ENCODE measurements around the gene RASL10B. TPM values are rescaled to one million over a fixed set of nuclear protein-coding genes. Genes with fewer than 3 reads are reported as not detected.
A peak's percentile ranks its signal among the peaks of the same experiment; 100 is the strongest.
"Not testable (repeated sequence)": the region's sequence is repeated elsewhere in the genome, so short reads cannot be mapped to it uniquely, and the experiment has no call there.

RASL10B gene
- total and polyA plus RNA-seq, 3 experiments from 2014 or later: 0.12 to 0.80 (median 0.79) TPM

GRCh38 chr17:35698800-35699199 is 32.6 kb upstream of the RASL10B start:
- Histone ChIP-seq H3K9me3 (ENCODE audit: low read length) (no peaks in the 10 kb centered on the region), H3K27ac (ENCODE audit: low read depth, low read length) (no peak overlapping the region), H3K27me3 (ENCODE audit: insufficient read depth, low read length, poor library complexity, severe bottlenecking) (no peaks in the 10 kb centered on the region), H3K4me1 (ENCODE audit: insufficient read depth, low read length) (no peaks in the 10 kb centered on the region), H3K4me3 (ENCODE audit: low read length) (no peak overlapping the region), H3K36me3 (ENCODE audit: insufficient read depth, low read length) (peaks cover 9% of the 10 kb centered on the region)
- H3K27ac Mint-ChIP-seq: peak overlapping the region in 1 of 8 donors; percentile 7
- H3K36me3 Mint-ChIP-seq: peaks cover 9 to 73% (median 19%) of the 10 kb centered on the region in 3 donors
- ChIA-PET POLR2A (no interaction called here), CTCF (no interaction called here)
- no peak overlapping the region for H3K4me3 Mint-ChIP-seq
- no peak for DNase-seq
- peaks cover 2 to 5% (median 3%) of the 10 kb centered on the region in 3 donors for H3K4me1 Mint-ChIP-seq
- H3K27me3 Mint-ChIP-seq: no peaks in the 10 kb centered on the region
- H3K9me3 Mint-ChIP-seq: peaks cover 0 to 3% (median 0%) of the 10 kb centered on the region in 5 donors

DNA sequence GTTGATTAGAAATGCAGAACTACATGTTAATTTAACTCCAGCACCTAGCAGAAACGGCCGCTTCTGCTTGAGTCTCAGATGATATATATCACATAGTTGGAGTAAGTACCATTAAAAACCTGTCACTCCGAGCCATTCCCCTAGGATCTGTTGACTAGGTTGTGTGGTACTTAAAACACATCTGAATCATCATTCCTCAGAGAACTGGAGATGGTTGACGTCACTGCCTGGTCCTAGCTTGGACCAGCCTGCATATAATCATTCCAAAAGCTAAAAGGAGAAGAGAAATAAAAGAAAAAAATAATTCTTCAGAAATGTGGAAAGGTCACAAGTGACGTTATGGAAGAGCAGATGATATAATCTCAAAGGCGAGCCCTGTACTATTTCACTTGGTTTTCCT is 31.3 kb upstream of the RASL10B start:
- Mint-ChIP-seq H3K4me1 (peaks cover 4 to 14% (median 4%) of the 10 kb centered on the region in 3 donors), H3K36me3 (peaks cover 9 to 71% (median 15%) of the 10 kb centered on the region in 3 donors), H3K27me3 (no peaks in the 10 kb centered on the region), H3K4me3 (no peak overlapping the region), H3K27ac (peak overlapping the region in 1 of 8 donors; percentile 7), H3K9me3 (peaks cover 0 to 3% (median 0%) of the 10 kb centered on the region in 5 donors)
- ChIA-PET POLR2A (no interaction called here), CTCF (no interaction called here)
- H3K27me3 ChIP-seq (ENCODE audit: insufficient read depth, low read length, poor library complexity, severe bottlenecking): no peaks in the 10 kb centered on the region
- H3K27ac ChIP-seq (ENCODE audit: low read depth, low read length): no peak overlapping the region
- DNase-seq: no peak
- H3K4me3 ChIP-seq (ENCODE audit: low read length): no peak overlapping the region
- peaks cover 9% of the 10 kb centered on the region for H3K36me3 ChIP-seq (ENCODE audit: insufficient read depth, low read length)
- H3K9me3 ChIP-seq (ENCODE audit: low read length): no peaks in the 10 kb centered on the region
- H3K4me1 ChIP-seq (ENCODE audit: insufficient read depth, low read length): no peaks in the 10 kb centered on the region

DNA sequence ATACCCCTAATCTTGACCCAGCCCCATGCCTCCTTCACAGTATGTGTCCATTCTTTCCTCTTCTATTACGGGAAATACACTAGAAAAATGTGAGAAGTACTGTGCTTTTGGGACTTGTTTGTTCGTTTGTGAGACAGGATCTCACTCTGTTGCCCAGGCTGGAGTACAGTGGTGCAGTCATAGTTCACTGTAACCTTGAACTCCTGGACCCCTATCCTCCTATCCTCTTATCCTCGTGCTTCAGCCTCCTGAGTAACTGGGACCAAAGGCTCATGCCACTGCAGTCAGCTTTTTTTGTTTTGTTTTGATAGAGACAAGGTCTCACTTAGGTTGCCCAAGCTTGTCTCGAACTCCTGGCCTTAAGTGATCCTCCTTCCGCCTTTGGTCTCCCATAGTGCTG is 29.9 kb upstream of the RASL10B start:
- H3K27ac Mint-ChIP-seq: peak overlapping the region in 1 of 8 donors; percentile 64
- Histone ChIP-seq H3K9me3 (ENCODE audit: low read length) (no peaks in the 10 kb centered on the region), H3K4me1 (ENCODE audit: insufficient read depth, low read length) (no peaks in the 10 kb centered on the region), H3K4me3 (ENCODE audit: low read length) (no peak overlapping the region), H3K36me3 (ENCODE audit: insufficient read depth, low read length) (peaks cover 3% of the 10 kb centered on the region), H3K27ac (ENCODE audit: low read depth, low read length) (no peak overlapping the region), H3K27me3 (ENCODE audit: insufficient read depth, low read length, poor library complexity, severe bottlenecking) (no peaks in the 10 kb centered on the region)
- no peak overlapping the region for H3K4me3 Mint-ChIP-seq
- POLR2A ChIA-PET: no interaction called here
- CTCF ChIA-PET: no interaction called here
- H3K9me3 Mint-ChIP-seq: peaks cover 0 to 3% (median 0%) of the 10 kb centered on the region in 5 donors
- peaks cover 9 to 70% (median 11%) of the 10 kb centered on the region in 3 donors for H3K36me3 Mint-ChIP-seq
- no peaks in the 10 kb centered on the region for H3K27me3 Mint-ChIP-seq
- H3K4me1 Mint-ChIP-seq: peaks cover 5 to 21% (median 7%) of the 10 kb centered on the region in 3 donors
- DNase-seq: no peak

GRCh38 chr17:35703308-35703707 is 28.1 kb upstream of the RASL10B start:
- H3K4me3 Mint-ChIP-seq; H3K9me3 ChIP-seq (ENCODE audit: low read length); H3K27ac ChIP-seq (ENCODE audit: low read depth, low read length); H3K27me3 Mint-ChIP-seq; H3K9me3 Mint-ChIP-seq; H3K4me3 ChIP-seq (ENCODE audit: low read length); H3K36me3 ChIP-seq (ENCODE audit: insufficient read depth, low read length); H3K27me3 ChIP-seq (ENCODE audit: insufficient read depth, low read length, poor library complexity, severe bottlenecking); DNase-seq; H3K4me1 ChIP-seq (ENCODE audit: insufficient read depth, low read length); POLR2A ChIA-PET: not testable (repeated sequence)
- peaks cover 9 to 66% (median 11%) of the 10 kb centered on the region in 3 donors for H3K36me3 Mint-ChIP-seq
- CTCF ChIA-PET: interaction anchor here (1.1 kb wide), 1 partner anchor 61 kb away, joined by 4 read pairs; no protein-coding TSS in a partner anchor
- peak overlapping the region in 2 of 8 donors; percentile 29 to 33 for H3K27ac Mint-ChIP-seq
- peaks cover 7 to 32% (median 12%) of the 10 kb centered on the region in 3 donors for H3K4me1 Mint-ChIP-seq

- H3K4me1 Mint-ChIP-seq: peaks cover 15 to 40% (median 17%) of the 10 kb centered on the region in 3 donors
- peaks cover 6% of the 10 kb centered on the region for H3K4me1 ChIP-seq (ENCODE audit: insufficient read depth, low read length)
- H3K9me3 ChIP-seq (ENCODE audit: low read length): no peaks in the 10 kb centered on the region
- ChIA-PET POLR2A (no interaction called here), CTCF (no interaction called here)
- H3K36me3 ChIP-seq (ENCODE audit: insufficient read depth, low read length): peaks cover 1% of the 10 kb centered on the region
- H3K9me3 Mint-ChIP-seq: peaks cover 0 to 3% (median 0%) of the 10 kb centered on the region in 5 donors
- H3K27me3 Mint-ChIP-seq: no peaks in the 10 kb centered on the region
- H3K27ac ChIP-seq (ENCODE audit: low read depth, low read length): no peak overlapping the region
- peaks cover 9 to 71% (median 16%) of the 10 kb centered on the region in 3 donors for H3K36me3 Mint-ChIP-seq
- DNase-seq: no peak
- no peaks in the 10 kb centered on the region for H3K27me3 ChIP-seq (ENCODE audit: insufficient read depth, low read length, poor library complexity, severe bottlenecking)
- no peak overlapping the region for H3K4me3 ChIP-seq (ENCODE audit: low read length)
- no peak overlapping the region for H3K27ac Mint-ChIP-seq
- no peak overlapping the region for H3K4me3 Mint-ChIP-seq
These were observed 26.2 kb upstream of the RASL10B start for GRCh38 chr17:35705230-35705629.

DNA sequence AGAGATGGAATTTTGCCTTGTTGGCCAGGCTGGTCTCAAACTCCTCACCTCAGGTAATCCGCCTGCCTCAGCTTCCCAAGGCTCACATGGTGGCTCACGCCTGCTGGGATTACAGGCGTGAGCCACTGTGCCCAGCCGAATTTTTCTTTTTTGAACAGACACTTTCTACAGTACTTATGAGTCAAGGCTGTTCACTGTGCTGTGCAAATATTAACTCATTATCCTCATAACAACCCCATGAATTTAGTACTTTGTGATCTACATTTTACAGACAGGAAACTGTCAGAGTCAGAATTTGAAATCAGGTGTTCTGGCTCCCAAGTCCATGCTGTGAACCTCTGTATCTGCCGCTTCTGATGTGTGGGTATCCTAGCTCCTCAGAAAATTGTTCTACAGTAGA is 25.7 kb upstream of the RASL10B start:
- ChIA-PET POLR2A (no interaction called here), CTCF (no interaction called here)
- Histone ChIP-seq H3K36me3 (ENCODE audit: insufficient read depth, low read length) (peaks cover 6% of the 10 kb centered on the region), H3K4me1 (ENCODE audit: insufficient read depth, low read length) (peaks cover 6% of the 10 kb centered on the region), H3K4me3 (ENCODE audit: low read length) (no peak overlapping the region), H3K27ac (ENCODE audit: low read depth, low read length) (no peak overlapping the region), H3K27me3 (ENCODE audit: insufficient read depth, low read length, poor library complexity, severe bottlenecking) (no peaks in the 10 kb centered on the region), H3K9me3 (ENCODE audit: low read length) (no peaks in the 10 kb centered on the region)
- no peaks in the 10 kb centered on the region for H3K27me3 Mint-ChIP-seq
- peak overlapping the region in 4 of 8 donors; percentile 18 to 78 (median 38) for H3K27ac Mint-ChIP-seq
- H3K36me3 Mint-ChIP-seq: peaks cover 9 to 73% (median 20%) of the 10 kb centered on the region in 3 donors
- DNase-seq: no peak
- peaks cover 15 to 40% (median 17%) of the 10 kb centered on the region in 3 donors for H3K4me1 Mint-ChIP-seq
- H3K4me3 Mint-ChIP-seq: no peak overlapping the region
- H3K9me3 Mint-ChIP-seq: peaks cover 0 to 3% (median 0%) of the 10 kb centered on the region in 5 donors

DNA sequence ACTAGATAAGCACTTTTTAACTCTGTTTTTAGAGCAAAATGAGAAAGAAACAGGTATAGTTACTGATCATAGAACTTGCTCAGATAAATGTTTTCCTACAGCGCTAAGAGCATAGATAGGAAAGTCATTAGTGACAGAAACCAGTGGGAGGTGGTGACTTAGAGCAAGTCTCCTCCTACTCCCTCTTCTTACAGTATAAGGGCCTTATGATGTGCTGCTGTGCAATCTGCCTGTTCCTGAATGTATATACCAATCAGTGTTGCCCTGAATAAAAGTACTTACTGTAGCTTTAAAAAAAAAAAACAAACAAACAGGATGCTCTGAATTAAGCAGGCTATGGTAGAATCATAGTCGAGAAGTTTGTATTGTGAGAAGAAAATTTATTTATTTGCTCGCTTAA is 23.3 kb upstream of the RASL10B start:
- ChIA-PET CTCF (no interaction called here), POLR2A (no interaction called here)
- H3K27me3 Mint-ChIP-seq: no peaks in the 10 kb centered on the region
- H3K27ac Mint-ChIP-seq: peak overlapping the region in 1 of 8 donors; percentile 6
- Histone ChIP-seq H3K9me3 (ENCODE audit: low read length) (no peaks in the 10 kb centered on the region), H3K4me3 (ENCODE audit: low read length) (no peak overlapping the region), H3K27me3 (ENCODE audit: insufficient read depth, low read length, poor library complexity, severe bottlenecking) (no peaks in the 10 kb centered on the region), H3K4me1 (ENCODE audit: insufficient read depth, low read length) (peaks cover 18% of the 10 kb centered on the region), H3K27ac (ENCODE audit: low read depth, low read length) (no peak overlapping the region), H3K36me3 (ENCODE audit: insufficient read depth, low read length) (peaks cover 11% of the 10 kb centered on the region)
- peaks cover 0 to 68% (median 23%) of the 10 kb centered on the region in 3 donors for H3K36me3 Mint-ChIP-seq
- DNase-seq: no peak
- H3K4me3 Mint-ChIP-seq: no peak overlapping the region
- H3K9me3 Mint-ChIP-seq: no peaks in the 10 kb centered on the region
- peaks cover 16 to 35% (median 21%) of the 10 kb centered on the region in 3 donors for H3K4me1 Mint-ChIP-seq

DNA sequence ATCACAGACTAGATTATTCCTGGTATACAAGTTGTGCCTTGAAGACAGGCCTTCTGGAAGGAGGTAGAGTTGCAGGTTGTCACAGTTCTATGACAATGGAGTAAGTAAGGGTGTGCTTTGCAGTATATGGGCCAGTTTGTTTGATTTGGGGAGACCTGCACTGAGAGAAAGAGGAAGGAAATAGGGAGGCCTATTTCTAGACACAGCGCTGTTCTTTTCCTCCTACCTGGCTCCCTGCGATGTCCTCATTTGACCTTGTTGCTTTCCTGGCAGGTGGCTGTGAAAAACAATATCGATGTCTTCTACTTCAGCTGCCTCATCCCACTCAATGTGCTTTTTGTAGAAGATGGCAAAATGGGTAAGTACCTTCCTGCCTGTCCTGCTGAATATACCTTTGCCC is 22.5 kb upstream of the RASL10B start:
- H3K27me3 ChIP-seq (ENCODE audit: insufficient read depth, low read length, poor library complexity, severe bottlenecking): no peaks in the 10 kb centered on the region
- no peaks in the 10 kb centered on the region for H3K9me3 ChIP-seq (ENCODE audit: low read length)
- Mint-ChIP-seq H3K27ac (peak overlapping the region in 2 of 8 donors; percentile 18 to 38), H3K4me3 (no peak overlapping the region), H3K4me1 (peaks cover 16 to 34% (median 21%) of the 10 kb centered on the region in 3 donors), H3K9me3 (no peaks in the 10 kb centered on the region), H3K36me3 (peaks cover 0 to 64% (median 22%) of the 10 kb centered on the region in 3 donors), H3K27me3 (no peaks in the 10 kb centered on the region)
- H3K4me3 ChIP-seq (ENCODE audit: low read length): no peak overlapping the region
- no peak overlapping the region for H3K27ac ChIP-seq (ENCODE audit: low read depth, low read length)
- no peak for DNase-seq
- POLR2A ChIA-PET: no interaction called here
- peaks cover 11% of the 10 kb centered on the region for H3K36me3 ChIP-seq (ENCODE audit: insufficient read depth, low read length)
- CTCF ChIA-PET: interaction anchor here (1.2 kb wide), 1 partner anchor 55 kb away, joined by 3 read pairs; no protein-coding TSS in a partner anchor
- peaks cover 26% of the 10 kb centered on the region for H3K4me1 ChIP-seq (ENCODE audit: insufficient read depth, low read length)
